HPDE6-E6E7 (cell line): Measurements from ENCODE around the gene CCND1.
"Not testable (repeated sequence)": the region's sequence is repeated elsewhere in the genome, so short reads cannot be mapped to it uniquely, and the experiment has no call there.

Source experiments
- DNase-seq: peaks from one replicate; pipeline ENCODE4 v3.0.0; 2011; ENCODE audit warnings: missing footprints; ENCODE audit errors: extremely low spot score

Gene CCND1

GRCh38 chr11:69666752-69667536 lies 26.0 kb downstream of the CCND1 start:
- no peak for DNase-seq

DNA sequence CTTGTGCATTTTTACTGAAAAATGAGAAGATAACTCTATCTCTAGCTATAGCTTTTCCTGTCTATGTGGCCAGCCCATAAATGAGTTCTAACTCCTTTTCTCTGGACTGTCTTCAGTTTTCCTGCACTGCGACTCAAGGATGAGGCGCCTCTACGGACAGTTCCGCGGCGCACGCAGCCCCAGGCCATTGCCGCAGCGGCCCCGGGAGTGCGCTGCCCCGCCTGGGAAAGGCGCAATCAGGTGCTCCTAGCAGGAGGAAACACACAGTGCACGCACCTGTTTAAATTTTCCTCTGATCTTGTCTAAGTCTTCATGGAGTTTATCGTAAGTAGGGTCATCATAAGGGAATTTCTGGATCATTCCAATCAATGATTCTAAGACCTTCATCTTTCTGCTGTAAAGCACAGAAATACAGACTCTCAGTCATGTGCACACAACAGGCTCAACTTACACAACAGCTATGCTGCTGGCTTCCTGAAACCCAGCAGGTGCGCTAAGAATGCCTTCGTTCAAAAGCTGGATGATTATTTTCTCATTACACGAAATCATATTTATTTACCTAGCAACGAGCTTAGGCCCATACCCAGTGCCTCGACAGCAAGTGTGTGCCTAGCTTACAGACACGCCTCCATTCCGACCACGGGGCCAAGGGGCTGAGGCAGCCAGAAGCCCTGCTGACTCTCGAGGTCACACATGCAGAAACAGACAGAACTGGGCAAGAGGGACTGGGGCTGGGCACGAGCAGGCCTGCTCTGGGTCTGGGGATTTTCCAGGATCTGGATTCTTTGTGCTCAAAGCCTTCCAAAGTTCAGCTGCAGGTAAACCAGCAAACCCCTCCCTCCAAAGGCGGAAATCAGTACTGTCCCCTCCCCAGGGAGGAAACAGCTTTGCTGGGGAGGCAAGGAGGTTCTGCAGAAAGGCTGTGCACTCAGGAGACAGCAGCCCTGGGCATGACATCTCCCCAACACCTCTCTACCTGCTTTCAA lies 27.0 kb downstream of the CCND1 start:
- DNase-seq = no peak

- no peak for DNase-seq
These were observed 28.5 kb downstream of the CCND1 start for GRCh38 chr11:69669486-69669885.

GRCh38 chr11:69670158-69670845 lies 29.3 kb downstream of the CCND1 start:
- peak; percentile 80 for DNase-seq

GRCh38 chr11:69671734-69672465 lies 30.9 kb downstream of the CCND1 start:
- no peak for DNase-seq

DNA sequence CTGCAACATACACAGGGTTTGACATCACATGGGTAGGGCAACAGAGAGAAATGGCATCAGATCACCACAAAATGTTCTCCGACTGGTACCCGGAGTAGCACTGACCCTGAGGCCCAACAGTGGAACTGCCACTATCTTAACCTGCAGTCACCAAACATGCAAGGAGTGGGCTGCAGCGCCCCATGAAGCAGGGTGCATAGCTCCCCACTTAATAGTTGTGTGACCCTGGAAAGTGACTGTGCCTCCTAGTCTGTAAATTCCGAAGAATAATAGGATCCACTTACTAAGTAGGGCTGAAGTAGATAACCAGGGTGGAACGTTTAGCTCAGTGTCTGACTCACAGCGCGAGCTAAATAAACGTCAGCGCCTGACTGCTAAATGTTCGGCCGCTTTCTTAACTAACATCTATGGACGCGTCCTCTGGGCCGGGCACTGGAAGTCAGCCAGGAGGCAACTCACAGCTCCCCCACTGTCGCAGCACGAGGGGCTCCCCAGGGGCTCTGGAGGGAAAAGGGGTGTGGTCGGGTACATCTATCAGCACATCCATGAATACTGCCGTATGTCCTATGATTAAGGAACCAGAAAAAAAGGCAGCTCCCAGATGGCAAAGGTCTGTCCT lies 33.4 kb downstream of the CCND1 start:
- DNase-seq = peak; percentile 63

DNA sequence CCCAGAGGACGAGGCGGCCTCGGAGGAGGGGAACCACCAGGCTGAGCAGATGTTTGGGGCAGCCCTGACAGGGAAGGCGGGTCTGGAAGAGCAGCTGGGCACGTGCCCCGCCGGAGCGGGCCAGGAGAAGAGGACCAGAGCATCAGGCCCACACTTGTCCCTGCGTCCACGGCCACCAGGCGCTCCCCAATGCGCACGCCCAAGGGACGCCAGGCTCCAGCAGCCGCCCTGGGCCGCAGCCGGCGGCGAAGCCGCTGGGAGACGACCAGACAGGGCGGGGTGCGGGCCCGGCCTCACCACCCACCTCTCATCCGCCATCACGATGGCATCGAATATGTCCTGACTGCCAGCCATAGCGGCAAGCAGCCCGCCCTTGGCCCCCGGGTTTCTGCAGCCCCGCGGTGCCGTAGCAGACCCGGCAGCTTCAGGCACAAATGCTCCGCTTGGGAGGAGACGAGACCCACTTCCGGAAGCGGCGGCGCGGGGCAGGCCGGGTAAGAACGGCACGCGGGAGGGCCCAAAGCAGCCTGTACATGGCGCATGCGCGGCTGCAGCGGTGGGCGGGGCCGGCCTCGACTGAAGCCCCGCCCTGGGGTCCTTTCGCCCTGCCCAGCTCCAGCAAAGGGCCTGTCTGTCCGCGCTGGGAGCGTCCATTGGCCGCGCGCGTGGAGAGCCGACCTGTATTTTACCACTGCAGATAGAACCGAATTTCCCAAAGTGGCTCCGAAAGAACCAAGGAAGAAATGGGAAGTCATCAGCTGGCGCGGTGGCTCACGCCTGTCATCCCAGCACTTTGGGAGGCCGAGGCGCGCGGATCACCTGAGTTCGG lies 34.1 kb downstream of the CCND1 start, which contains the start of gene LTO1:
LTO1 (minus strand) TSS at position 468 of the 829 bp plus-strand sequence; CDS start at position 354, 114 bp downstream.
- peak; percentile 95 for DNase-seq

GRCh38 chr11:69677749-69678148 lies 36.8 kb downstream of the CCND1 start:
- no peak for DNase-seq

DNA sequence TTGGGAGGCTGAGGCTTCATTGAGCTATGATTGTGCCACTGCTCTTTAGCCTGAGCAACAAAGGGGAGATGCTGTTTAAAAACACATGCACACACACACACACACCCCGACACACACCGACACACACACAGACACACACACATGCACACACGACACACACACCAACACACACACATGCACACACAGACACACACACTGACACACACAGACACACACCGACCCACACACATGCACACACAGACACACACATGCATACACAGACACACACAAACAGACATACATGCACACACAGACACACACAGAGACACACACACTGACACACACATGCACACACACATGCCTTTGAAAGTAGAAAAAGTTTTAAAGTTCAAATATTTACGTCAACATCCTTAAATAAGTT lies 39.7 kb downstream of the CCND1 start:
- DNase-seq = no peak

DNA sequence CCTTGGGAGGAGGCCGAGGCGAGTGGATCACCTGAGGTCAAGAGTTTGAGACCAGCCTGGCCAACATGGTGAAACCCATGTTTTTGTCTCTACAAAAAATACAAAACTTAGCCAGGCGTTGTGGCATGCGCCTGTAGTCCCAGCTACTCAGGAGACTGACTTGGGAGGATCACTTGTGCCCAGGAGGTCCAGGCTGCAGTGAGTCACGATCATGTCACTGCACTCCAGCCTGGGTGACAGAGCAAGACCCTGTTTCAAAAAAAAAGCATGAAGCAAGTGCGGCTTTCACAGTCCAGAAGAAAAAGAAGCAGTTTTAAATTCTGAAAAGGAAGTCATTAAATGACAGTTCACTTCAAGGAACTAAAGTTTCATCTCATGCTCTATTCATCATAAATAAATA lies 41.3 kb downstream of the CCND1 start:
- DNase-seq = no peak

DNA sequence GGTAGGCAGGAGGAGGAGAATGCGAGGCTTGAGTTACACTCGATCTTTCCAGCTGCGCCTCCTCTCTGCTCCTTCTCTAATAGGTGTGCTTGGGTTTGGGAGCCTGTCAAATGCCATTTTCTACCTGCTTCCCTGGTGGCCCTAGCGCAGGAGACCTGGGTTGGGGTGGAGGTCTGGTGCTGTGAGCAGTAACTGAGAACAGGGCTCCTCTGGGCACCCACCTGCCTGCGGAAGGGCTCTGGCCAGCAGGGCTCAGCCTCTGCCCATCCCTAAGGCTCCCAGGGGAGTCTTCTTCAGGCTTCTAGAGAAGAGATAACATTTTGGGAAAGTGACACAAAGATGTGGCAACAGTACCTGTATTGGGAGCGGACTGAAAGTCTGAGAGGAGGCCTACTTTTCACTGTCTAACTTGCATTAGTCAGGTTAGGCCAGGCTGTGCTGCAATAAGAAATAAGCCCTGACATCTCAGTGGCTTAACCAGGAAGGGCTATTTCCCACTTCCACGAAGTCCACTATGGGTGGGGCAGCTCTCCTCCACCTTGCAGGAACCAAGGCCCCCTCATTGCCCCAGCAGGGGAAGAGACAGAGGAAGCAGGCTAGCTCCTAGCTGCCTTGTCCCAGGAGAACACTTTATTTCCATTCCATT lies 41.8 kb downstream of the CCND1 start:
- DNase-seq = no peak

GRCh38 chr11:69683764-69684333 lies 42.9 kb downstream of the CCND1 start:
- no peak for DNase-seq

DNA sequence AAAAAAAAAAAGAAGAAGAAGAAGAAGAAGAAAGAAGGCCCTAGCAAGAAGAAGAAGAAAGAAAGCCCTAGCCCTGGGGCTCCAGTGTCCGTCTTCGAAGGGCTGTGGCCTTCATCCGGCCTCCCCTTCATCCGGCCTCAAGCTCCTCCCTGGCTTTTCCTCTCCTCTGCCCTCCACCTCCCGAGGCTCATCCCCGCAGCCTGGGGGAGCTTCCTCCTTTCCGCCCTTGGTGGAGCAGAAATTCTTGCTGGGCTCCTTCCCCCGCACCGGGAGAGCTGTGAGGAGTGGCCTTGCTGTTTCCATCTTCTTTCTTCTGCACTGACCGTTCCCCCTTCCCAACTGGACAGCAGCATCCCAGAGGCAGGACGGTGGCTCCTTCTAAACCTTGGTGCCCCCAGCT lies 43.7 kb downstream of the CCND1 start:
- no peak for DNase-seq

- DNase-seq = no peak
These were observed 44.4 kb downstream of the CCND1 start for GRCh38 chr11:69685348-69685747.

DNA sequence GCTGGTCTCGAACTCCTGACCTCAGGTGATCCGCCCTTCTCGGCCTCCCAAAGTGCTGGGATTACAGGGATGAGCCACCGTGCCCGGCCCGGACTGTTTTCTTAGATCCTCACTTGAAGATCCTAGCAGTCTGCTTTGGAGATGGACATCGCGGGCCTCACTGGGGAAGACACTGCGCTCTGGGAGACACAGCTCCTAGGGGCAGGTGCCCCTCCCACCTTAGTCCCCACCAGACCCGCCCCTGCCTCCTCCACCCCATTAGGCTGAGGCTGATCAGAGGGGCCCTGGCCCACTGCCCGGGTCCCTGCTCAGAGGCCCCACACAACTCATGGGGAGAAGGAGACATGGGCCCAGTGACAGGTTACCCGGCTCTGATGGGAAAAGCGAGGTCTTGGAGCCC lies 45.5 kb downstream of the CCND1 start:
- DNase-seq = no peak

- DNase-seq = no peak
These were observed 45.9 kb downstream of the CCND1 start for GRCh38 chr11:69686856-69687255.

GRCh38 chr11:69687969-69688771 lies 47.2 kb downstream of the CCND1 start:
- DNase-seq = not testable (repeated sequence)
